Measurements from ENCODE around the gene ITPKB.

- no peak for TF ChIP-seq CTCF (conservative IDR thresholded peaks at IDR 0.05; ENCODE audit: low read depth, low read length)
- TF ChIP-seq EZH2phosphoT487 (IDR thresholded peaks at IDR 0.05; ENCODE audit: borderline replicate concordance, low read length), result no peak
- no peak for TF ChIP-seq EZH2 (IDR thresholded peaks at IDR 0.05; ENCODE audit: low read length, unreplicated experiment)
Observed at GRCh38 chr1:226636847-226637096, 102.3 kb downstream of the ITPKB start.

Measured in PC-3 (cell line).